NCI-H1694 treated with DMSO at 0.1 percent for 48 hours (cell line): ENCODE data around the gene RPS18.
"Not testable (repeated sequence)": the region's sequence is repeated elsewhere in the genome, so short reads cannot be mapped to it uniquely, and the experiment has no call there.

Experiments used
- DNase-seq: peaks from one replicate; lab custom pipeline; 2025; lab: John Stamatoyannopoulos, UW

The RPS18 gene

GRCh38 chr6:33272275-33273128 lies 627 bp downstream of the RPS18 start:
- DNase-seq = no peak

- no peak for DNase-seq
These were observed 1.5 kb downstream of the RPS18 start for GRCh38 chr6:33273129-33273923.

- DNase-seq = no peak
These were observed 2.3 kb downstream of the RPS18 start for GRCh38 chr6:33273924-33274902.

GRCh38 chr6:33275795-33276580 lies 4.1 kb downstream of the RPS18 start:
- DNase-seq = not testable (repeated sequence)

- DNase-seq = no peak
These were observed 4.6 kb downstream of the RPS18 start for GRCh38 chr6:33276581-33276863.

GRCh38 chr6:33276864-33277662 lies 5.2 kb downstream of the RPS18 start, which contains the start of gene B3GALT4:
B3GALT4 (plus strand) TSS chr6:33277123; CDS start chr6:33277420, 297 bp downstream.
- no peak for DNase-seq

GRCh38 chr6:33277663-33278391 lies 6.0 kb downstream of the RPS18 start:
- DNase-seq = no peak

- DNase-seq = no peak
These were observed 6.5 kb downstream of the RPS18 start for GRCh38 chr6:33278392-33278741.

GRCh38 chr6:33278810-33279209 lies 6.9 kb downstream of the RPS18 start:
- no peak for DNase-seq

- DNase-seq = no peak
These were observed 7.4 kb downstream of the RPS18 start for GRCh38 chr6:33279257-33279695.

- peak; percentile 11 for DNase-seq
These were observed 8.2 kb downstream of the RPS18 start for GRCh38 chr6:33279971-33280511.

- DNase-seq = no peak
These were observed 8.7 kb downstream of the RPS18 start for GRCh38 chr6:33280539-33280938.

- DNase-seq = not testable (repeated sequence)
These were observed 13.3 kb downstream of the RPS18 start for GRCh38 chr6:33285214-33285613.

GRCh38 chr6:33286946-33287914 lies 15.4 kb downstream of the RPS18 start:
- no peak for DNase-seq

GRCh38 chr6:33288141-33288920 lies 16.5 kb downstream of the RPS18 start:
- no peak for DNase-seq

- DNase-seq = peak; percentile 88
These were observed 17.3 kb downstream of the RPS18 start, which contains the start of the genes PFDN6 and WDR46 for GRCh38 chr6:33288921-33289783. PFDN6 (plus strand) TSS chr6:33289601; CDS start chr6:33289857, 256 bp downstream. WDR46 (minus strand) TSS chr6:33289239; CDS start chr6:33289170, 69 bp downstream.
